Epidermal melanocyte (primary cell): ENCODE data around the gene TPPP3.

Experiments
- DNase-seq: peaks from one replicate; pipeline ENCODE4 v3.0.0; 2011; ENCODE audit warnings: low spot score; ENCODE audit not compliant: insufficient read length

TPPP3 gene

DNA sequence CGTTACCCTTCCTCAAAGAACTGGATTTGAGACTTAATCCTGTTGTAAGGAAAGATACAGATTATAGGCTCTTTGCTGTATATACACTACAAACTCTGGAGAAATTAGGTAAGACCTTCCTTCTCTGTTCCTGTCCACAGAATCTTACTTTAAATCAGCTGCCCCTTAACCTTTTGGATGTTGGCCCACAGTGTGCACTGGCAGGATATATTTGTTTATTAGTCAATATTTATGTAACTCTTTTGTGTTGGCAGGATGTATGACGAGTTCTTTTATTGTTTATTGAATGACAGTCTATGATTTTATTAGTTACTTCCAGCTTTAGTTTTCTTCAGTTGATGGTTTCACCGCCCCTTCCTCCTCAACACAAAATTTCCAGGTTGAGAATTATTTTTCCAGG, 47.0 kb downstream of the TPPP3 start:
- no peak for DNase-seq

DNA sequence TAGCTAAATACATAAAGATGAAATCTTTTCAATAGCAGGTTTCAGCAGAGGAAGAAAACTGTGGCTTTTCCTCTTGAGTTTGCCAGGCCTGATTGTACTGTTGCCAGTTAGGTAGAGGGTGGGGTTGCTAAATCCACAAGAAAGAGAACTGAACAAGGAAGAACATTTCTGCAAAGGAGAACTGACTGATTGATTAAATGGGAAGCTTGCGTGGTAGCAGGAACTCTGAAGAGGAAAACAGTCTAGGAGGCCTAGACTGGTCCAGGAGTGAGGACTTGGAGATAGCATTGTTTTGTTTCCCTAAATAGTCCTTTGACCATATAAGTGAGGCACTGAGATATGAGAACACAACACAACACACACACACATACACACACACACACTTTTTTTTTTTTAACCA, 47.9 kb downstream of the TPPP3 start:
- DNase-seq = no peak

GRCh38 chr16:67342616-67343015, 50.7 kb downstream of the TPPP3 start:
- no peak for DNase-seq

- no peak for DNase-seq
Observed at GRCh38 chr16:67341250-67341649, 52.0 kb downstream of the TPPP3 start.
